ENCODE results near the gene RSPH4A. TPM values are rescaled to one million over a fixed set of nuclear protein-coding genes. Genes with fewer than 3 reads are reported as not detected.

The RSPH4A gene
- total RNA-seq, 1 donor from 2014 or later, result 0.27 TPM

Other genes with a start within 250 kb of the RSPH4A start
- 2.9 and 3.0 TPM in 2 replicates for gene DSE, start 245.5 kb upstream of the RSPH4A start, total RNA-seq
- 17.1 and 20.7 TPM in 2 replicates for gene CALHM6, start 155.1 kb upstream of the RSPH4A start, total RNA-seq
- gene CALHM5, start 104.8 kb upstream of the RSPH4A start, total RNA-seq, result not detected in 2 replicates
- gene TRAPPC3L, start 70.8 kb upstream of the RSPH4A start, total RNA-seq, result not detected in 2 replicates
- not detected in 2 replicates for gene CALHM4, start 62.7 kb upstream of the RSPH4A start, total RNA-seq
- 38.4 and 40.5 TPM in 2 replicates for gene RWDD1, start 45.0 kb upstream of the RSPH4A start, total RNA-seq
- gene ZUP1, start 52.3 kb downstream of the RSPH4A start, total RNA-seq, result 16.5 and 16.7 TPM in 2 replicates
- 8.4 and 10.0 TPM in 2 replicates for gene KPNA5, start 64.7 kb downstream of the RSPH4A start, total RNA-seq
- gene FAM162B, start 149.2 kb downstream of the RSPH4A start, total RNA-seq, result not detected in 2 replicates
- not detected in 2 replicates for gene GPRC6A, start 212.6 kb downstream of the RSPH4A start, total RNA-seq